Amygdala (tissue), 56 donors: ENCODE measurements around the gene DAZAP1.

Source experiments
- DNase-seq, 56 donors: peaks; one replicate each; lab custom pipeline; 2025; lab: John Stamatoyannopoulos, UW

Gene DAZAP1

GRCh38 chr19:1407528-1408299 is at the start of gene DAZAP1:
DAZAP1 (plus strand) TSS chr19:1407586; CDS start chr19:1407774, 188 bp downstream.
- no peak for DNase-seq

GRCh38 chr19:1360126-1360817 is 47.1 kb upstream of the DAZAP1 start:
- DNase-seq, result peak in 1 of 56 donors; percentile 45

- peak in 54 of 56 donors; percentile 32 to 93 (median 70) for DNase-seq
These were observed 46.4 kb upstream of the DAZAP1 start for GRCh38 chr19:1360818-1361461.

GRCh38 chr19:1361601-1362386 is 45.6 kb upstream of the DAZAP1 start:
- DNase-seq, result no peak

- DNase-seq, result no peak
These were observed 44.8 kb upstream of the DAZAP1 start for GRCh38 chr19:1362387-1363257.

GRCh38 chr19:1363599-1363998 is 43.8 kb upstream of the DAZAP1 start:
- DNase-seq, result no peak

GRCh38 chr19:1364070-1364704 is 43.2 kb upstream of the DAZAP1 start:
- DNase-seq, result no peak

- DNase-seq, result peak in 11 of 56 donors; percentile 15 to 59 (median 21)
These were observed 41.8 kb upstream of the DAZAP1 start for GRCh38 chr19:1365319-1366269.

- no peak for DNase-seq
These were observed 41.1 kb upstream of the DAZAP1 start for GRCh38 chr19:1366296-1366695.

GRCh38 chr19:1366899-1367870 is 40.2 kb upstream of the DAZAP1 start:
- peak in 3 of 56 donors; percentile 18 to 44 (median 29) for DNase-seq

GRCh38 chr19:1369214-1369805 is 38.1 kb upstream of the DAZAP1 start:
- DNase-seq, result no peak

GRCh38 chr19:1370579-1371361 is 36.6 kb upstream of the DAZAP1 start:
- DNase-seq, result no peak

GRCh38 chr19:1373042-1373533 is 34.3 kb upstream of the DAZAP1 start:
- DNase-seq, result no peak

GRCh38 chr19:1373534-1374249 is 33.7 kb upstream of the DAZAP1 start:
- peak in 19 of 56 donors; percentile 6 to 63 (median 42) for DNase-seq

GRCh38 chr19:1374250-1374577 is 33.2 kb upstream of the DAZAP1 start:
- DNase-seq, result no peak
